Stomach (tissue), 4 donors: Measurements from ENCODE around the gene OR5A2.

Experiments used
- CTCF ChIP-seq, 7 experiments: fragments of 450-650 bp in 4 of 7; fragments of 200-600 bp in 3 of 7; sonication (generic) in 3 of 7; IDR thresholded peaks; one replicate each; pipeline ENCODE4 v1.5.1; 2016 to 2019; ENCODE audit warnings: antibody characterized with exemption in 7 of 7, control low read depth in 2 of 7, mild to moderate bottlenecking in 1 of 7
- EP300 ChIP-seq: sonication (generic); formaldehyde crosslinking; IDR thresholded peaks from one replicate; pipeline ENCODE4 v1.6.1; 2017; ENCODE audit warnings: antibody characterized with exemption
- POLR2A ChIP-seq, 4 donors: fragments of 450-650 bp; IDR thresholded peaks; one replicate each; pipeline ENCODE4 v1.6.1; 2016; ENCODE audit warnings: antibody characterized with exemption in 4 of 4, control low read depth in 2 of 4, mild to moderate bottlenecking in 1 of 4, moderate library complexity in 1 of 4
- POLR2AphosphoS5 ChIP-seq, 3 donors: sonication (generic); formaldehyde crosslinking; IDR thresholded peaks; one replicate each; pipeline ENCODE4 v1.6.1; 2016; ENCODE audit warnings: antibody characterized with exemption in 3 of 3

GRCh38 chr11:59429924-59430516 lies 3.8 kb upstream of the OR5A2 start:
- TF ChIP-seq CTCF (IDR thresholded peaks at IDR 0.05): peak in 5 of 7 experiments; percentile 40 to 75 (median 70)
- TF ChIP-seq POLR2A (IDR thresholded peaks at IDR 0.05): no peak
- TF ChIP-seq POLR2AphosphoS5 (IDR thresholded peaks at IDR 0.05): no peak
- TF ChIP-seq EP300: no peak
